HG03196 (cell line): ENCODE data around the gene ODF4.
"Not testable (repeated sequence)": the region's sequence is repeated elsewhere in the genome, so short reads cannot be mapped to it uniquely, and the experiment has no call there.

Experiments used
- ATAC-seq: cut with Tn5 transposase; IDR thresholded peaks from one replicate; pipeline ENCODE4 v1.9.1; 2021; ENCODE audit not compliant: unreplicated experiment

The ODF4 gene

DNA sequence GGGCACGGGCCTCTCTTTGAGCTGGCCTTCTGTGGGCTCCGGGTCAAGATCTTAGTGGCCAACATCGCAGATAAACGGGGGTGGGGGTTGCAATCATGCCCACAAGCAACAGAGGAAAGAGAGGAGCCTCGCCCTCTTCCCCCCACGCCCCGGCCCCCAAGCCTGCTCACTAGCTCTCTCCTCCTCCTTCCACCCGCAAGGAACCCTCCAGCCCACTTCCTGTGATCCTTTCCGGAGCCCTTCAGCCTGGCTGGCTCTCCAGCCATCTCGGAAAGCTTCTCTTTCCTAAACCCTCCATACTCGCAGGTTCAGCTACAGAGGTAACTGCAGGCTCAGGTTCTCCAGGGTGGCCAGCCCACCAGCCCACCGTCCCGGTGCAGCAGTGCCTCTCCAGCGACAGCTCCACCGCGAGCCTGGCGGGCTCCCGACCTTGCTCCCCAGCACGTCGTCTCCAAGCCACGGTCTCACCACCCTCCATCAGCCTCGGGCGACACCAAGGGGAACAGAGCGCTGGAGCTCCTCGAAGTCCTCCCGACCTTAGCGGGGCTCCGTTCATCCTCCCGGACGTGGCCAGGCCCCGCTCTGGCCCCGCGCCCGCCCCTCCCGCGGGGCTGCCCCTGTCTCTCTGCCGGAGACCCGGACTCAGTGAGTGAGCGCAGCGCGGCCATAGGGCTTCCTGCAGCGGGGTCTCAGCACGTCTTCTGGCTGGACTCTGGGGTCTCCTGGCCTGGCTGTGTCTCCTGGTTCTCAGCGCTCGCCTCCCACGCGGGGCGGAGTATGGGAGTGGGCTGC lies 12.9 kb upstream of the ODF4 start:
- no peak for ATAC-seq

DNA sequence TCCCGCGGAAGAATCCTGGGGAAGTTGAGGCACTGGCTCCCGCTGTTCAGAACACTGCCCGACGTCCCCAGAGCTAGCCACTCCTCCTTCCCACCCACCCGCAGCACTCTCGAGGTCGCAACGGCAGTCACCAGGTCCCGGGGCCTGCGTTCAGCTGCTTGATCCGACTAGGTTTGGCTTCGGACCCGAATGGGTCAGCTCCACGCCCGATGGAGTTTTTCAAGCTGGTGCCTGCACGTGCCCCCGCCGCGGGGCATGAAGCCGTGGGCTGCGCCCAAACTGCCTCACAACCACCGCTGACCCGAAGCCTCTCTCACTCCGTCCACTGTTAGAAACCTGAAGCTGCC lies 12.4 kb upstream of the ODF4 start:
- no peak for ATAC-seq

DNA sequence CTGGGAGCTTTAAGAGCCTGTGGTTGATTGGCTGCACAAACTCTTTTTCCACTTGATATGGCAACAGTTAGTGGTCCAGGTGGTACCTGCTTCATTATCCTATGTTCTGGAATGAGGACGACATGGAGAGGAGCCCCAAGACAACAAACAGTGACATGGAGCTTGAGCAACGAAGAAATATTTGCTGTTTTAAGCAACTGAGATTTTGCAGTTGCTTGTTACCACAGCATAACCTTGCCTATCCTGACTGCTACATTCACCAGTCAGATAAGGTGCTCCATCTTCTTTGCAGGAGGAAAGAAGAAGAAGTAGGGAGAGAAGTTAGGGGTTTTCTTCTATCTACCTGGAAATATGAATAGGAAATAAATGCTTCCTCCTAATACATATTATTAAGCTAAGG lies 7.5 kb upstream of the ODF4 start:
- ATAC-seq, result no peak

DNA sequence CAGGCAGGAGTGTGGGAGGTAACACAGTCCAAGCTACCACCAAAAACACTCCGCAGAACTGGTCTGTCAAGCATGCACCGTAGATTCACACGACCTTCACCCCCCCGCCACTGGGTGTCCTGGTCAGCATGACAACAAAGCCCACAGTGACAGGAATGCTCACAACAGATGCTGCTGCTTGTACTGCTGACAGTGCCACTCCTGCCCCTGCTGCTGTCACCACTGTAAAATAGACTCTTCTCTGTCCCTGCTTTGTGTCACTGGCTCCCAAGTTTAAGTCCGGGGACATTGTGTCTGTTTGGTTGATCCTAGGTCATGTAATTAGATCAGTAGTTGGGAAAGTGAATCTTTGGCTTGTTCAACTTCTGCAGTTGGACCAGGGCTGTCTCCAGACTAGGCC lies 7.0 kb upstream of the ODF4 start:
- ATAC-seq, result no peak

DNA sequence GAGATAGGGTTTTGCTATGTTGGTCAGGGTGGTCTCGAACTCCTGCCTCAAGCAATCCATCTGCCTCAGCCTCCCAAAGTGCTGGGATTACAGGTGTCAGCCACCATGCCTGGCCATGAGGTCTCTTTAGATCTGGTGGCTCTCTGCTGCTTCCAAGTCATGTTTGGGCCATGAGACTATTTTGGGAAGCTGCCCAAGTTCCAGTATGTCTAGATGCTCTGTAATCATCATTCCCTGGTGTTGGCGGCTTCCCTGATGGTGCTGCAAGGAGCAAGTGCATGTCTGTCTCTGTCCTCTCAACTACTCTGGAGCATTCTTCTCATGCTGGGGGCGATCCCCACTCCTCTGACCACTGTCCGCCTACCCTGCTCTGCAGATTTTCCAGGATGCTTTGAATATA lies 6.4 kb upstream of the ODF4 start:
- no peak for ATAC-seq

DNA sequence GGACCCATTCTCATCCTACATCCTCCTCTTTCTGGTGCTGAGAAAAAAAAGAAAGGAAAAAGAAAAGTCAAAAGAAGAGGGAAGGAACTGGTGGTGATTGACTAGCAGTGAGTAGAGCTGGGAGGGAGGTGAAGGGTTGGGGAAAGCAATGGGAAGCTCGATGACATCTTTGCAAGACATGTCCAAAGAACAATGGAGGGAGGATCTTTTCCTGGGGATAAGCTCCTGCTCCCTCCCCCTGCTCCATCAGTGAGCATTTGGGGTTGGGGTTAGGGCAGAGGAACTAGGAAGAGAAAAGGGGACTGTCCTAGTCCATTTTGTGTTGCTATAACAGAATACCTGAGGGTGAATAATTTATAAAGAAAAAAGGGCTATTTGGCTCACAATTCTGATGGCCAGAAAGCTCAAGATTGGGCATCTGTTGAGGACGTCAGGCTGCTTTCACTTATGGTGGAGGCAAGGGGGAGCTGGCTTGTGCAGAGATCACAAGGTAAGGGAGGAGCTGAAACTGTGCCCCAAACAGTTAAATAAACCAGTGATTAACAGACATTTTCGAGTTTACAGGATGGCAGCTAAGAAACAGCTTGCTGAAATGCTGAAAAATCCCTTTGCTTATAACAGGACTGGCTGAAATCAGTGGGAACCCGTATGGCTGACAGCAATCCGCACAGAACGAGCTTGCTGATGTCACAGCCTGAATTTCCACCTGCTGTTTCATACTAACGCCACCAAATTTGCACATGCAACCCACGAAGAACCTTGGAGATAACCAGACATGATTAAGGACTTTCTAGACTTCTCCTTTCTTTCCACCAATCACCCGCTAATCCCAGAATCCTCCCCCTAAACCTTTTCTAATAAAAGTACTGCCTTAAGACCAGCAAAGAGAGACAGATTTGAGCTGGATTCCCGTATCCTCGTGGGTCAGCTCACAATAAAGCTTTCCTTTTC lies 1.6 kb upstream of the ODF4 start:
- no peak for ATAC-seq

DNA sequence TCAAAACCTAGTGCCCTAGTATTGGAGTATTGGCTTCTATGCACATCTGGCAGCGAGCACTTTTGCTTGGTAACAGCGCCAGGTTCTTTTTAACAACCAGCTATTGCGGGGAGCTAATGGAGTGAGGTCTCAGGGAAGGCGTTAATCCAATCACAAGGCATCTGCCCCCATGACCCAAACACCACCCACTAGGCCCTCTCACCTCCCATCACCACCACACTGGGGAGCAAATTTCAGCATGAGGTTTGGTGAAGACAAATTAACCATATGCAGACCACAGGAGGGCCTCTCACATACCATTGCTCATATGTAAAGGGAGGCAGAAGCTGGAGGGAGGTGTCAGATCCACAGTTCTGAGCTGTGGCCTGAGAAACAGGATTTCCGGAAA lies 893 bp upstream of the ODF4 start:
- ATAC-seq, result no peak

DNA sequence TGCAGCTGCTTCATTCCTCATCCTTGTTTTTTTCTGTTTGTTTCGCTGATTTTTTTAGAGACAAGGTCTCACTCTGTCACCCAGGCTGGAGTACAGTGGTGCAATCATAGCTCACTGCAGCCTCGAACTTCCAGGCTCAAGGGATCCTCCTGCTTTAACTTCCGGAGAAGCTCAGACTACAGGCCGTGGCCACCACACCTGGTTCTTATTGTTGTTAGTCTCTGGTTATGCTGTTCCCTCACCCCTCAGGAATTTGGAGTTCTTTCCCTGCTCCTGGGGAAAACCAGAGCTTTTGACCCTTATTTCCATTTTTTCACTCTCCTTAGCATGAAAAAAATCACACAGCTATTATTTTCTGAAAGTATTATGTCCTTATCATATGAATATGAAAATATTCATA lies 1.8 kb downstream of the ODF4 start:
- no peak for ATAC-seq

DNA sequence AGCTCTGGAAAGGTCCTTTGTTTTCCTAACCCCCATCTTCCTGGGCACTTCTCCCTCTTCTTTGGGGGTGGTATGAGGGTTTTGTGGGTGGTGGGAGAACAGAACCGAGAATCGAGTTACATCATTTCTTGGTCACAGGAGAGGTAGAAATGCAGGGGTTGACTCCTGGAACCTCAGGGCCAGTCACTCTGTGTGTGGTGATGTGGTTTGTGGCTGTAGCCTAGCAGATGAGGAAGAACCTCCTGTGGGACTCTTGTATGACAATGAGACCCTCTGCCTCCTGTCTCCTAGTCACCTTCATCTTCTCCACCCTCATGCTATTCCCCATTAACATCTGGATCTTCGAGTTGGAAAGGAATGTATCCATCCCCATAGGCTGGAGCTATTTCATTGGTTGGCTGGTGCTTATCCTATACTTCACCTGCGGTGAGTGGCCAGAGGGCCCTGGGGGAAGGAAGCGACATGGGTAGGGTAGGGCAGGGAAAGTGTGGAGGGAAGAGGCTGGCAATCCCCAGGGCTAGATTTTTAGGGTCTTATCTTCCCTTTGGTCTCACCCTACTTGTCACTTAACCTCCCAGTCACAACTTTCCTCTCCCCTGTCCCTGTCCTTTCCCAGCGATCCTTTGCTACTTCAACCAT lies 5.5 kb downstream of the ODF4 start:
- no peak for ATAC-seq

DNA sequence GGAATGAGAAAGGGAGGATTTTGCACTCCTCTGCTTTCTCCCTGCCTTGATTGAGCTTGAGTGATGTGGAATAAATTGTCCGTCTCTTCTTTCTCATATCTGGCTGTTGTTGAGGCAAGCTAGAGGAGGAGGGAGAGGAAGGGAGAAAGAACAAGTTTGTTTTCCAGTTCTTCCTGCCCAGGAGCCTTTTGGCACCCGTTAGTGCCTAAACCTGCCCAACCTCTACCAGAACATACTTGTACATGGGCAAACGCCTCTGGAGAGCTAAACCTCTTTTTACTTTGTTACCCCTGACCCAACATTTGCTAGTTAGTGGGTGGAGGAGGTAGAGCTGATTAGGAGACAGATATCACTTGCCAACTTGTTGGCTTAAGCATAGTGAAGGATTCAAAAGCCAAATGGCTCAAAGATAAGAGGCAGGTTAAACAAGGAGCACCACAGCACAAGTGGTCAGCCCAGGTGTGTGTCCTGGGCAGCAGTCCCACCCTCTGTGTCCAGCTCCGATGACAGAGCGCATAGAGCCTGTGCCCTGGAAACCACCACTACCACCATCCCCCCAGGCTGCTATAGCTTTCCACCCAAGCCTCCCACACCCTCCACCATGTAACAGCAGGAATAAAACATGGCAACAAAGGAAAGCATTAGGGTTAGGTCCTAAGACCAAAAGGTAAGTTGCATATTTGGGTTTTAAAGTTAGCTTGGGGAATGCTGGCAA lies 6.5 kb downstream of the ODF4 start:
- ATAC-seq, result no peak

DNA sequence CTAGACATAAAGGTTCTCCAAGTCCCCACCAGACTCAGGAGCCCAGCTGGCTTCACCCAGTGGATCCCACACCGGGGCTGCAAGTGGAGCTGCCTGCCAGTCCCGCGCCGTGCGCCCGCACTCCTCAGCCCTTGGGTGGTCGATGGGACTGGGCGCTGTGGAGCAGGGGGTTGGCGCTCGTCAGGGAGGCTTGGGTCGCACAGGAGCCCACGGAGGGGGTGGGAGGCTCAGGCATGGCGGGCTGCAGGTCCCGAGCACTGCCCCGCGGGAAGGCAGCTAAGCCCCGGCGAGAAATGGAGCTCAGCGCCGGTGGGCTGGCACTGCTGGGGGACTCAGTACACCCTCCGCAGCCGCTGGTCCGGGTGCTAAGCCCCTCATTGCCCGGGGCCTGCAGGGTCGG lies 7.4 kb downstream of the ODF4 start:
- not testable (repeated sequence) for ATAC-seq

DNA sequence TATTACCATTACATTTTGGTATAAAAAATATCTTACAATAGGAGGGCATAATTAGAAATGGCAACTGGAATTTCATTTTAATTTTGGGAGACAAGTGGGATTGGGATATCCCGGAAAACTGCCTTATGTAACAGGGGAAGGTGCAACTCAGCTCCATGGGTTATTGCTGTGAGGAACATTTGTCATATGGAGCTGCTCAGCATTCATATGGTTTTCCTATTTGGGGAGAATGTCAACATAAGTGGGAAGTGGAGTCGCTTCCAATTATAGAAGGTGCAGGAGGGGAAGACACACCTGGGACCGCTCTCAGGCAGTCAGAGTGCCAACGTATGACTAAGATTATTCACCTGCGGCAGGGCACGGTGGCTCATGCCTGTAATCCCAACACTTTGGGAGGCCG lies 10.7 kb downstream of the ODF4 start:
- no peak for ATAC-seq

DNA sequence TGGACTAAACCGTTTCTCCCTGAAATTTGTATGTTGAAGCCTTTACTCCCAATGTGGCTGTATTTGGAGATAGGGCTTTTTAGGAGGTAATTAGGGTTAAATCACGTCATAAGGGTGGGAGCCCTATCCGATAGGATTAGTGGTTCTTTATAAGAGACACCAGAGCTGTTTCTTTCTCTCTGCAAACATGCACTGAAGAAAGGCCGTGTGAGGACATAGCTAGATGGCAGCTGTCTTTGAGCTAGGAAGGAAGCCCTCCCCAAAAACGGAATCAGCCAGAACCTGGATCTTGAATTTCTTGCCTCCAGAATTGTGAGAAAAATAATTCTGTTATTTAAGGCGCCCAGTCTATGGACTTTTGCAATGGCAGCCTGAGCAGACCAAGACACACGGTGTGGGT lies 14.1 kb downstream of the ODF4 start:
- ATAC-seq, result no peak

DNA sequence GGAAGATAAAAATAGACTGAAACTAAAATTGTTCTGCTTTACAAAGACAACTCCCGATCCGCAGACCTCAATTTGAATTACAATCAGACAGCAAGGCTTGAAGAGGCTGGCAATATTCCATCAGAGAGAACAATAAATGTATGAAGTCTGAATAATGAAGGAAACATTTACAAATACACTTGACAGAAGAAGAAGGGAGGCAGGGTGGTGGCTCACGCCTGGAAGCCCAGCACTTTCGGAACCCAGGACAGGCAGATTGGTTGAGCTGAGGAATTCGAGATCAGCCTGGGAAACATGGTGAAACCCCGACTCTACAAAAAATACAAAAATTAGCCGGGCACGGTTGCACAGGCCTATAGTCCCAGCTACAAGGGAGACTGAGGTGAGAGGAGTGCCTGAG lies 14.6 kb downstream of the ODF4 start:
- no peak for ATAC-seq

DNA sequence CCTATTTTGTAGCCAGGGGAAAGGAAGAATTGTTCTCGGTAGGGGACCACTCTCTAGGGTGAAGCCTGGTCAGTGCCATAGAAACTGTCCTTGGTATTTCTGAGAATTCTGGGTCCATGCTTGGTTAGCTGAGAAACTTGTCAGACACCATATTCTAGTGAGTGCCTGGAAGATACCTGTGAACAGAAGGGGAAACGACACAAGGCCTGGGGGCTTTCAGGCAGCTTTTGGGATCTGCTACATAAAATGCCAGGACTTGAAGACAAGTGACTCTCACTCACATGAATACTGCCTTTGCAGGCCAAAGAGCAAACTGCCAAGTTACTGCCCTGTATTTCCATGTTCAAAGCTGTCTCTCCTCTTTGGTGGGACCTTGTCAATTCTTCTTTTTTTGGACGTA lies 18.3 kb downstream of the ODF4 start:
- no peak for ATAC-seq

DNA sequence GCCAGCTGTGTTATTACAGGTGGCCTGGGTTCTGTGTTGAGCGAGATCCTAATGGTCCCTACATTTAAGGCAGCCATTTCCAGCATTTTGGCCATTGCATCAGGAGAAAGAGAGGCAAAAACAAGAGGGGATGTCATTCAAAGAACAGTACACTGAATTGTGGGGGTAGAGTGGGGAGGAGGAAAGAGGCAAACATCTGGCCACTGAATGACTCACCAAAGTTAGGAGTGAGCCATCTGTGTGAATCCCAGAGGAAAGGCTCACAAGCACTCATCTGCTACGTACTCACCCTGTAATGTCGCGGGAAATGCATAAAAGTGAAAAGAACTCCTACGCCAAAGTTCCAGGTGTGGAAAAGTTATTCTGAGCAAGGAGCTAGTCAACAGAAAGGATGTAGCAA lies 20.1 kb downstream of the ODF4 start:
- ATAC-seq, result no peak

DNA sequence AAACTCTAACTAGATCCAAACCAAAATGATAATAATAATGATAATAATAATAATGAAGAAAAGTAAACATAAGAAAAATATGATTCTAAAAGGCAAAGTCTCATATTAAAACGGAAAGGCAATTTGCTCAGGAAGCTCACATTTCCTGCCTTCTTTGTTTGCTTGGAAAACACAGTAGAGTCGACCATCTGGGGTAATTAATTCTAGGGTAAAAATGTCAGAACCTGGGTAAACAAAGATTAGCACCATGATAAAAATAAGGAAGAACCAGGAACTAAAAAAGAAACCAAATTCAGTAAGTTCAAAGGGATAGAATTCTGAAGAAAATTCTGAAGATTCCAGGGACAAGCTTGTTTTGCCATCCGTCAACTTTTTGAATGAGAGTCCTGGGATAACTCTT lies 20.6 kb downstream of the ODF4 start:
- ATAC-seq, result no peak

DNA sequence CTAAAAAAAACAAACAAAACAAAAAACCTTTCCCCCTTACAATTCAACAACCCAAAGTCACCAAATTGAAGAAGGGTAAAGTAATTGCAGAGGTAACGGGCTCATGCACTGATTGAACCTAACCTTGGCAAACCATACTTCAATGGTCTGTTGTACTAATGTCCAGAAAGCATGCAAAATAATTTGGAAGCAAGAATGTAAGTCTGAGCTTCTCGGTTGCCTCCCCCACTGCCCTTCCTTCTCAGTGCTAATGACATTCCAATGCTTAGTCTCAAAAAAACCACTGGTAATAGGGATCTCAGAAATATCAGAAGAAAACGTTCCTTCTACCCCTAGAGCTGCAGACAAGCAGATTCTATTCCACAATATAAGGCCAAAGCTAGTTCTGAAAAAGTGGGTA lies 21.1 kb downstream of the ODF4 start:
- ATAC-seq, result no peak

DNA sequence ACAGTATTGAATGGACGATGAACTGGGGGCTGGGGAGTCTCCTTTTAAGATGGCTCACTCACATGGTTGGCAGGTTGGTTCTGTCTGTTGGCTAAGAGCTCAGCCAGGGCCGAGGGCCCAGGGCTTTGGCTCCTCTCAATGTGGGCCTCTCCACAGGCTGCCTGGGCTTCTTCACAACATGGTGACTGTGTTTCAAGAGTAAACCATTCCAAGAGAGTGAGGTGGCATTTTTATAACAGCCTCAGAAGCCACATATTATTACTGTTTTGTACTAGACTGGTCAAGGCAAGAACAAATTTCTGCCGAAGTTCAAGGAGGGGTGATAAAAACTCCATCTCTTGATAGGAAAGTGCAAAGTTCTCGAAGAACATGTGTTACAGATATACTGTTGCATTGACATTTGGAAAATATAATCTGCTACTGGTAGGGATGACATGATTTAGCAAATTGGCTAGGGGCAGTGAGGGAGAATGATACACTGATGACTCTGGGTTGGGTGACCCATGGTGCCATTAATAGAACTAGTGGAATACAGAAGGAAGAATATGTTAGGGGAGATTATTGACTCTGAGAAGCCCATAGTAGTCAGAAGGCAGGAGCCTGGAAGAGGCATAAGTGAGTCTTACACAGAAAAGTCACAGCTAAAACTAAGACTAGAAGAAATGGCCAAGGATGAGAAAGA lies 23.2 kb downstream of the ODF4 start:
- no peak for ATAC-seq

DNA sequence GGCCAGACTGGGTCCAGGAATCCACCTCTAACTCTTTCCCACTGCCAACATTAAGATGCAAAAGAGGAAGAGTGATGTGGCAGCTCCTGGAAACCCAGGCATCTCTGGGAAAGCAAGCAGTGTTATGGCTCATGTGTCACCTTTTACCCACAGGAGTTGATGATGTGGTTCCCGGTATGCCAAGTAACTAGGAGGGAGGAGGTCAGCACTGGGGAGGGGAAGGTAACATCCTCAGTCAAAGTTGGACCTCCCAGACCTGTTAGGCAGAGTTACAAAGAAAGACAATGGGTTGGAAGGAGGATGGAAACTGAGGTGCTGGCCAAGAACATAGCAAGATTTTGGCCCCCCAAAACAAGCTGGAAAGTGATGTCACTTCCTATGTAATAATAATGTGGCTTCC lies 25.5 kb downstream of the ODF4 start:
- ATAC-seq, result no peak

DNA sequence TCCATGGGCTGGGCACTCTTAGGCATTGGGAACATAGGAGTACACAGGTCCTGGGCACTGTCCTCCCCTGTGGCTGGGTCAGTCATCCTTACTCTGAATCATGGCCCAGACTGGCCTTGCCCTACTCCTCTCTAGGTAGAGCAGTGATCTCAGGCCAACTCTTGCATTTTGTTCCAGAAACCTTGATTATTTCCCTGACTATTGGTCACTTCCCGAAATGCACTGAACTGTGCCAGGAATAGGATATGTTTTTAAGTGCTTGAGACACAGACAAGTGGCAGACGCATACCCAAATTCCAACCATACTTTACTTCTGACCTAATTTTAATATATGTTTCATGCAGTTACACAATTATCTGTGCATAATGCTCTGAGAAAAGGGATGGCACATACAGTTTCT lies 26.6 kb downstream of the ODF4 start:
- ATAC-seq, result no peak
